HEK293T (cell line): ENCODE data around the gene CISD2.
"Not testable (repeated sequence)": the region's sequence is repeated elsewhere in the genome, so short reads cannot be mapped to it uniquely, and the experiment has no call there.

Experiments
- CTCF ChIA-PET: fragments of 350-600 bp; formaldehyde crosslinking; extraction: SDS; loops from one replicate; lab custom pipeline; 2021; ENCODE audit warnings: antibody characterized with exemption, inconsistent platforms; lab: Yijun Ruan, JAX
- POLR2A ChIA-PET: fragments of 350-600 bp; formaldehyde crosslinking; extraction: SDS; loops from one replicate; lab custom pipeline; 2020; ENCODE audit warnings: antibody characterized with exemption, inconsistent platforms; lab: Yijun Ruan, JAX
- DNase-seq: peaks from one replicate; pipeline ENCODE4 v3.0.0; 2012; ENCODE audit warnings: mixed read lengths; ENCODE audit errors: extremely low spot score
- ARNT ChIP-seq: fragments of 450-650 bp; IDR thresholded peaks from 2 replicates; pipeline ENCODE4 v1.6.1; 2017; ENCODE audit warnings: mild to moderate bottlenecking
- BHLHE40 ChIP-seq: fragments of 450-650 bp; IDR thresholded peaks from 2 replicates; pipeline ENCODE4 v1.6.1; 2016; ENCODE audit warnings: mild to moderate bottlenecking, moderate library complexity, borderline replicate concordance
- CTBP1 ChIP-seq: fragments of 450-650 bp; IDR thresholded peaks from 2 replicates; pipeline ENCODE4 v1.6.1; 2016; ENCODE audit warnings: borderline replicate concordance
- ELF4 ChIP-seq: fragments of 450-650 bp; IDR thresholded peaks from 2 replicates; pipeline ENCODE4 v1.6.1; 2017; ENCODE audit warnings: antibody characterized with exemption
- FOXA1 ChIP-seq: fragments of 450-650 bp; IDR thresholded peaks from 2 replicates; pipeline ENCODE4 v1.6.1; 2016; ENCODE audit warnings: mild to moderate bottlenecking
- FOXK2 ChIP-seq: fragments of 450-650 bp; IDR thresholded peaks from 2 replicates; pipeline ENCODE4 v1.6.1; 2016; ENCODE audit warnings: mild to moderate bottlenecking
- FOXM1 ChIP-seq: fragments of 450-650 bp; IDR thresholded peaks from 2 replicates; pipeline ENCODE4 v1.6.1; 2017; ENCODE audit warnings: mild to moderate bottlenecking, borderline replicate concordance
- HDGF ChIP-seq: fragments of 450-650 bp; IDR thresholded peaks from 2 replicates; pipeline ENCODE4 v1.6.1; 2017; ENCODE audit warnings: antibody characterized with exemption, borderline replicate concordance
- L3MBTL2 ChIP-seq: fragments of 450-650 bp; conservative IDR thresholded peaks from 2 replicates; pipeline ENCODE4 v1.6.1; 2016; ENCODE audit warnings: mild to moderate bottlenecking
- LEF1 ChIP-seq: fragments of 450-650 bp; IDR thresholded peaks from 2 replicates; pipeline ENCODE4 v1.6.1; 2017; ENCODE audit warnings: mild to moderate bottlenecking, borderline replicate concordance
- NFRKB ChIP-seq: fragments of 450-650 bp; IDR thresholded peaks from 2 replicates; pipeline ENCODE4 v1.6.1; 2016; ENCODE audit warnings: mild to moderate bottlenecking, moderate library complexity
- SP1 ChIP-seq: fragments of 450-650 bp; IDR thresholded peaks from 2 replicates; pipeline ENCODE4 v1.6.1; 2017
- SUZ12 ChIP-seq: fragments of 450-650 bp; IDR thresholded peaks from 2 replicates; pipeline ENCODE4 v1.6.1; 2016; ENCODE audit warnings: mild to moderate bottlenecking
- TARDBP ChIP-seq: fragments of 450-650 bp; IDR thresholded peaks from 2 replicates; pipeline ENCODE4 v1.6.1; 2016
- ZNF384 ChIP-seq: fragments of 450-650 bp; IDR thresholded peaks from 2 replicates; pipeline ENCODE4 v1.6.1; 2016
- TF ChIP-seq, protein P1 (sequence below): fragments of 450-650 bp; IDR thresholded peaks from 2 replicates; pipeline ENCODE4 v1.6.1; 2016

The CISD2 gene

DNA sequence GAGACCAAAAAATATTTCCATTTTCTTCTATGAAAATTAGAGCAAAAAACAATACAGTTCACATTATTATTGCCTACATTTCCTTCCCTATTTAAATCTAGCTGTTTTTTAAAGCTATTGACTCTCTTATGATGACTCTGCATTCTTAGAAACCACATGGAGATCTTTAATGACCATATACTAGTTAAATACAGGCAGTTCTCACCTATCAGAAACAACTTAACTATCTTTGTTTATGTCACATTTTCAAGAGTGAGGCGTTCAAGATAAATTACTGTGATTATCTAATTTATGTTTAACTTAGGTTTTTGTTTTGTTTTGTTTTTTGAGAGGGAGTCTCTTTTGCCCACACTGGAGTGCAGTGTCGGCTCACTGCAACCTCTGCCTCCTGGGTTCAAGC is 3.0 kb downstream of the CISD2 start:
- DNase-seq, result no peak
- ChIA-PET POLR2A (interaction anchor here (0.5 kb wide), 1 partner anchor 47 kb away, joined by 4 read pairs; no protein-coding TSS in a partner anchor), CTCF (no interaction called here)
- TF ChIP-seq FOXK2, result no peak
- TF ChIP-seq FOXA1, result no peak

- DNase-seq, CTCF ChIA-PET: not testable (repeated sequence)
- POLR2A ChIA-PET, result interaction anchor here (0.9 kb wide), 1 partner anchor 9 kb away, joined by 3 read pairs; the partner anchor contains the start of gene CISD2
Observed at GRCh38 chr4:102877477-102878106, 8.8 kb downstream of the CISD2 start.

- CTCF ChIA-PET, result interaction anchor here (0.6 kb wide), 2 partner anchors 10 to 447 kb away, joined by 3 to 9 read pairs; no protein-coding TSS in a partner anchor
- DNase-seq, POLR2A ChIA-PET: not testable (repeated sequence)
Observed at GRCh38 chr4:102878349-102878748, 9.6 kb downstream of the CISD2 start.

GRCh38 chr4:102878901-102879300 is 10.1 kb downstream of the CISD2 start:
- ChIA-PET CTCF (interaction anchor here (0.6 kb wide), 1 partner anchor 448 kb away, joined by 9 read pairs; no protein-coding TSS in a partner anchor), POLR2A (no interaction called here)
- TF ChIP-seq, protein P1, sequence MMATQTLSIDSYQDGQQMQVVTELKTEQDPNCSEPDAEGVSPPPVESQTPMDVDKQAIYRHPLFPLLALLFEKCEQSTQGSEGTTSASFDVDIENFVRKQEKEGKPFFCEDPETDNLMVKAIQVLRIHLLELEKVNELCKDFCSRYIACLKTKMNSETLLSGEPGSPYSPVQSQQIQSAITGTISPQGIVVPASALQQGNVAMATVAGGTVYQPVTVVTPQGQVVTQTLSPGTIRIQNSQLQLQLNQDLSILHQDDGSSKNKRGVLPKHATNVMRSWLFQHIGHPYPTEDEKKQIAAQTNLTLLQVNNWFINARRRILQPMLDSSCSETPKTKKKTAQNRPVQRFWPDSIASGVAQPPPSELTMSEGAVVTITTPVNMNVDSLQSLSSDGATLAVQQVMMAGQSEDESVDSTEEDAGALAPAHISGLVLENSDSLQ, result no peak
- no peak for TF ChIP-seq ELF4
- TF ChIP-seq ZNF384, result no peak
- no peak for TF ChIP-seq CTBP1
- no peak for TF ChIP-seq L3MBTL2
- no peak for TF ChIP-seq FOXA1
- TF ChIP-seq HDGF, result no peak
- TF ChIP-seq SP1, result no peak
- no peak for TF ChIP-seq TARDBP
- TF ChIP-seq NFRKB, result no peak
- no peak for TF ChIP-seq BHLHE40
- no peak for TF ChIP-seq SUZ12
- TF ChIP-seq ARNT, result no peak
- no peak for TF ChIP-seq LEF1
- TF ChIP-seq FOXM1, result no peak
- TF ChIP-seq FOXK2, result no peak
- DNase-seq, result no peak

DNA sequence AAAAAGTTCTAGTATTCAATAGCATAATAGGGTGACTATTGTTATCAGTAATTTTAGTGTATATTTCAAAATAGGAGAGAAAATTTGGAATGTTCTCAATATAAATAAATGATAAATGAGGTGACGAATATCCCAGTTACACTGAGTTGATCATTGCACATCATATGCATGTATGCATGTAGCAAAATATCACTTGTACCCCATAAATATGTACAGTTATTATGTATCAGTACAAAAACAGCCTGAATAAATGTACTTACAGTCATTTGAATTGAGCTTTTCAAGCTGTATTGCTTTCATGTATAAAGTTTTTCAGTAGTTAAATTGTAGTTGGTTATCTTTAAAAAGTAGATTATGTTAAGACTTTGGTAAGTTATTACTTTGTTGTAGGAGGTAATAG is 12.6 kb downstream of the CISD2 start:
- TF ChIP-seq LEF1 (no peak), ELF4 (no peak), BHLHE40 (no peak), ZNF384 (no peak), FOXM1 (no peak)
- TF ChIP-seq, protein P1, result no peak
- no peak for DNase-seq
- POLR2A ChIA-PET, result no interaction called here
- CTCF ChIA-PET, result no interaction called here

GRCh38 chr4:102883278-102883677 is 14.5 kb downstream of the CISD2 start:
- POLR2A ChIA-PET, result no interaction called here
- no peak for DNase-seq
- CTCF ChIA-PET, result no interaction called here
- TF ChIP-seq HDGF (no peak), FOXA1 (no peak), ARNT (no peak), ZNF384 (no peak), FOXM1 (no peak), FOXK2 (no peak), NFRKB (no peak)

DNA sequence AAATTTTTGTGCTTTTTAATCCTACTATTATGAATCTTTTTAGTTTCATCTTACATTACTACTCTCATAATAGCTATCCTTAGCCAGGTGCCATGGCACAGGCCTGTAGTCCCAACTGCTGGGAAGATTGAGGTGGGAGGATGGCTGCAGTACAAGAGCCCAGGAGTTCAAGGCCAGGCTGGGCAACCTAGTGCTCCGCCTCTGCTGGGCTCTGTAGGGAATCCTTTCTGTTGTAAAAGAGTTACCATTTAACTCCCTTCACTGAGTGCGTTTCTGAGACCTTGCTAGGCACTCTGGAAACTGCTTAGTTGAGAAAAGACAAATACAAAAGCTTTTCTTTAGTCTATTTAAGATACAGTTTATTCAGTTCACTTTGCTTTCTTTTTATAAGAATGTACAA is 19.8 kb downstream of the CISD2 start:
- DNase-seq, POLR2A ChIA-PET, CTCF ChIA-PET: not testable (repeated sequence)

DNA sequence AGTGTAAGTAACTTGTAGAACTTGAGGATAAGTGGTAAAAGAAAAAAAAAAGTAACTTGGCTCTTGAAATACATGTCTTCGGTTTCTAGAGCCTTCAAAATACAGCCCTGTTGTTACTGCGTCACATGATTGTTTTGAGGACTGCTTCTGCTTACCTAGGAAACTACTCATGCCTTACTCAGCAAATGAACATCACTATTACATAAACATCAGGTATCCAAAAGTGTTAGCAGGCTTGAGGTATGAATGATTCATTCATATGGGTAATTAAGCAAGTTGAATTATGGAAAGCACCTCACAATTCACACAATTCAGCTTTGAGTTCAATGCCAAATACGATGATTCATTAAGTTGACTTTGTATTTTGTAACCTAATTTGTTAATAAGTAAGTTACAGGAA is 21.1 kb downstream of the CISD2 start:
- CTCF ChIA-PET, result interaction anchor here (0.6 kb wide), 1 partner anchor 22 kb away, joined by 3 read pairs; no protein-coding TSS in a partner anchor
- POLR2A ChIA-PET, DNase-seq: not testable (repeated sequence)

DNA sequence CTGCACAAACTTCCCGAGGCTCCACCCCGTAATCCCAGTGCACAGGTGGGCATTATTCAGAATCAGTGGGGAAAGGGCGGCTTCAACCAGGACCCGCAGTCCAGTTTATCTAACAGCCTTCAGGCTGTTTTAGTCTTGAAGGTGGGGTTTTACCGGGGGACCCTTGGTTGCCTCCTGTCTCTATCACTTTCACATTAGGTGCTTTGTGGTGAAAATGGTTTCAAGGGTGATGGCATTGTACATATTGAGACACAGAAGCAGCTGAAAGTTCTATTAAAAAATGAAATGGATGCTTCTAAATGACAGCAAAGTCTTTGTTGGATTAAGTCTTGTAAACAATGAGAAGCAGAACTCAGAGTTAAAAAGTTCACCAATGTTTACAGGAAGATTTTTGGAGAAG is 27.8 kb downstream of the CISD2 start:
- CTCF ChIA-PET, POLR2A ChIA-PET, DNase-seq: not testable (repeated sequence)

DNA sequence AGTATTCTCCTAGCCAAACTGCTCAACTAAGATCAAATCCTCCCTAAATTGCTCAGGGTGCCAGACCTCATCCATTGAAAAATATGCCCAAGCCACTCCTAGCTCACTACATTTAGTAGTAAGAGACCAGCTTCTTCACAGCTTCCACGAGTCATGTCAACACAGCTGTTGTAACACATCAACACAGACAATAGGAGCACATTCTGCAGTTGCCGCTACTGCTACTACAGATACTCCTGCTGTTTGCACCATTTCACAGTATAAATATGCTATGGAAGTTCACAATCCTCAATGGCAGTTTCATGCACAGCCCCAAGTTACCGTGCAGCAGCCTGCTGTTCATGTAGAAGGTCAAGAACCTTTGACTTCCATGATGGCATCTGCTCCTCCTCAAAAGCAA is 28.8 kb downstream of the CISD2 start:
- DNase-seq, CTCF ChIA-PET, POLR2A ChIA-PET: not testable (repeated sequence)
